Activated T-helper 1 cell treated with Interleukin-2 at 50 U/mL for 16 hours (primary cell): ENCODE results near the gene ADAT3.

ENCODE experiments used
- DNase-seq: peaks from one replicate; pipeline ENCODE4 v3.0.0-alpha.2; 2020; ENCODE audit warnings: low read depth

ADAT3 gene

GRCh38 chr19:1957562-1958248 lies 52.5 kb downstream of the ADAT3 start:
- DNase-seq = no peak

- DNase-seq = no peak
Measured at GRCh38 chr19:1959928-1960589, 54.9 kb downstream of the ADAT3 start.

GRCh38 chr19:1961000-1961883 lies 56.0 kb downstream of the ADAT3 start:
- DNase-seq = no peak

- no peak for DNase-seq
Measured at GRCh38 chr19:1962674-1963073, 57.5 kb downstream of the ADAT3 start.
